Adrenal gland (tissue), 12 donors: Measurements from ENCODE around the gene AUTS2. TPM values are rescaled to one million over a fixed set of nuclear protein-coding genes. Genes with fewer than 3 reads are reported as not detected.

Experiments used
- DNase-seq, 7 donors: peaks; one replicate each; pipeline ENCODE4 v3.0.0-alpha.2; 2019 to 2020
- H3K27ac ChIP-seq, 5 donors: fragments of 200-600 bp; sonication (generic) in 4 of 5; 1 replicate in 3 of 5; 2 replicates in 2 of 5; pipeline versions ENCODE4 v1.5.1 to v1.8.0; 2016 to 2020; ENCODE audit warnings: mild to moderate bottlenecking in 1 of 5
- H3K27me3 ChIP-seq: fragments of 200-600 bp; 2 replicates; pipeline ENCODE4 v1.8.0; 2021
- H3K36me3 ChIP-seq, 2 donors: fragments of 200-600 bp; replicated peaks in 1 of 2; 1 replicate in 1 of 2; 2 replicates in 1 of 2; pipeline versions ENCODE4 v1.5.1 to v1.8.0; 2018 to 2022
- H3K4me1 ChIP-seq, 2 donors: fragments of 200-600 bp; replicated peaks in 1 of 2; 1 replicate in 1 of 2; 2 replicates in 1 of 2; pipeline versions ENCODE4 v1.5.1 to v1.8.0; 2018 to 2021
- H3K4me3 ChIP-seq, 4 donors: fragments of 200-600 bp; sonication (generic) in 3 of 4; one replicate each; pipeline ENCODE4 v1.5.1; 2016 to 2018
- H3K9me3 ChIP-seq, 3 donors: fragments of 200-600 bp; sonication (generic) in 1 of 3; replicated peaks in 1 of 3; 1 replicate in 2 of 3; 2 replicates in 1 of 3; pipeline versions ENCODE4 v1.5.1 to v1.8.0; 2016 to 2021
- POLR2A ChIP-seq, 2 donors: fragments of 450-650 bp; IDR thresholded peaks; one replicate each; pipeline ENCODE4 v1.6.1; 2017; ENCODE audit warnings: antibody characterized with exemption in 2 of 2, mild to moderate bottlenecking in 2 of 2, moderate library complexity in 1 of 2
- WGBS, 4 donors: extraction: QIAGEN DNeasy Blood & Tissue Kit in 2 of 4; methylation state at CpG; one replicate each; pipeline versions ENCODE4 v1.1.5 to v1.1.7; 2013 to 2017; 5-methylcytosine and 5-hydroxymethylcytosine counted together
- intact Hi-C, 2 donors: fragments of 100-400 bp; cut with DNase I; formaldehyde crosslinking; loops; one replicate each; pipeline versions ENCODE4 v1.14.1 to v1.15.0; 2022 to 2023
- polyA plus RNA-seq, 3 donors: library from polyadenylated mRNA; stranded (reverse); fragments of 200-250 nt in 2 of 3; fragments of 350-450 nt in 1 of 3; fragmentation: Illumina TruSeq in 1 of 3; extraction: RNeasy Lipid Tissue Mini Kit (QIAGEN cat#74804) in 1 of 3; gene quantifications; one replicate each; pipeline ENCODE4 v1.2.3, GENCODE V29; 2013 to 2014
- total RNA-seq, 9 donors: library from RNA; depleted of rRNA in 4 of 9; stranded (reverse); fragments of >200 nt in 4 of 9; fragments of 120-200 nt in 1 of 9; fragmentation: NEBNext Ultra II Directional in 1 of 9; extraction: Animal tissue kit (Norgen Biotek cat#: 25700) in 1 of 9; gene quantifications; one replicate each; pipeline versions ENCODE4 v1.1.0 to v1.2.4, GENCODE V29; 2013 to 2023
- TF ChIP-seq, protein P1 (sequence below), 6 experiments: fragments of 450-650 bp in 4 of 6; fragments of 200-600 bp in 2 of 6; sonication (generic) in 1 of 6; IDR thresholded peaks; 1 replicate in 5 of 6; 2 replicates in 1 of 6; pipeline versions ENCODE4 v1.5.1 to v1.8.0; 2016 to 2021; ENCODE audit warnings: antibody characterized with exemption in 6 of 6, mild to moderate bottlenecking in 2 of 6, moderate library complexity in 1 of 6
- donor health status: healthy with polysubstance abuse.
- donor health status: Bipolar disorder and iron deficiency.
- donor health status: DM: yes; HTN: yes; CAD: no.
- donor health status: DM: no; HTN: no; CAD: no.
- donor health status: DM: no; HTN: no; CAD: no.
- donor health status: DM: yes; HTN: yes; CAD: no.

Gene AUTS2
- total and polyA plus RNA-seq, 12 donors: 6.4 to 44.0 (median 15.2) TPM

- Histone ChIP-seq H3K4me3 (no peak overlapping the region), H3K36me3 (no peaks in the 10 kb centered on the region), H3K27ac (no peak overlapping the region), H3K4me1 (no peaks in the 10 kb centered on the region), H3K9me3 (no peaks in the 10 kb centered on the region), H3K27me3 (no peaks in the 10 kb centered on the region)
- intact Hi-C loops: no loop called here
- WGBS, 4 donors: 88 to 94% (median 92%) methylated on average over 1 of the region's 1 CpG
- TF ChIP-seq POLR2A (IDR thresholded peaks at IDR 0.05): no peak
- TF ChIP-seq, protein P1, sequence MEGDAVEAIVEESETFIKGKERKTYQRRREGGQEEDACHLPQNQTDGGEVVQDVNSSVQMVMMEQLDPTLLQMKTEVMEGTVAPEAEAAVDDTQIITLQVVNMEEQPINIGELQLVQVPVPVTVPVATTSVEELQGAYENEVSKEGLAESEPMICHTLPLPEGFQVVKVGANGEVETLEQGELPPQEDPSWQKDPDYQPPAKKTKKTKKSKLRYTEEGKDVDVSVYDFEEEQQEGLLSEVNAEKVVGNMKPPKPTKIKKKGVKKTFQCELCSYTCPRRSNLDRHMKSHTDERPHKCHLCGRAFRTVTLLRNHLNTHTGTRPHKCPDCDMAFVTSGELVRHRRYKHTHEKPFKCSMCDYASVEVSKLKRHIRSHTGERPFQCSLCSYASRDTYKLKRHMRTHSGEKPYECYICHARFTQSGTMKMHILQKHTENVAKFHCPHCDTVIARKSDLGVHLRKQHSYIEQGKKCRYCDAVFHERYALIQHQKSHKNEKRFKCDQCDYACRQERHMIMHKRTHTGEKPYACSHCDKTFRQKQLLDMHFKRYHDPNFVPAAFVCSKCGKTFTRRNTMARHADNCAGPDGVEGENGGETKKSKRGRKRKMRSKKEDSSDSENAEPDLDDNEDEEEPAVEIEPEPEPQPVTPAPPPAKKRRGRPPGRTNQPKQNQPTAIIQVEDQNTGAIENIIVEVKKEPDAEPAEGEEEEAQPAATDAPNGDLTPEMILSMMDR (IDR thresholded peaks at IDR 0.05): no peak
- DNase-seq: no peak
These were observed 720.2 kb downstream of the AUTS2 start for GRCh38 chr7:70318511-70318910.

GRCh38 chr7:70319057-70319456, 720.8 kb downstream of the AUTS2 start:
- intact Hi-C loops: no loop called here
- 86 to 91% (median 89%) methylated on average over 2 of the region's 2 CpGs for WGBS, 4 donors
- Histone ChIP-seq H3K27me3 (no peaks in the 10 kb centered on the region), H3K9me3 (no peaks in the 10 kb centered on the region), H3K4me1 (no peaks in the 10 kb centered on the region), H3K27ac (no peak overlapping the region), H3K4me3 (no peak overlapping the region), H3K36me3 (no peaks in the 10 kb centered on the region)
- TF ChIP-seq, protein P1 (IDR thresholded peaks at IDR 0.05): no peak
- TF ChIP-seq POLR2A (IDR thresholded peaks at IDR 0.05): no peak
- DNase-seq: no peak

DNA sequence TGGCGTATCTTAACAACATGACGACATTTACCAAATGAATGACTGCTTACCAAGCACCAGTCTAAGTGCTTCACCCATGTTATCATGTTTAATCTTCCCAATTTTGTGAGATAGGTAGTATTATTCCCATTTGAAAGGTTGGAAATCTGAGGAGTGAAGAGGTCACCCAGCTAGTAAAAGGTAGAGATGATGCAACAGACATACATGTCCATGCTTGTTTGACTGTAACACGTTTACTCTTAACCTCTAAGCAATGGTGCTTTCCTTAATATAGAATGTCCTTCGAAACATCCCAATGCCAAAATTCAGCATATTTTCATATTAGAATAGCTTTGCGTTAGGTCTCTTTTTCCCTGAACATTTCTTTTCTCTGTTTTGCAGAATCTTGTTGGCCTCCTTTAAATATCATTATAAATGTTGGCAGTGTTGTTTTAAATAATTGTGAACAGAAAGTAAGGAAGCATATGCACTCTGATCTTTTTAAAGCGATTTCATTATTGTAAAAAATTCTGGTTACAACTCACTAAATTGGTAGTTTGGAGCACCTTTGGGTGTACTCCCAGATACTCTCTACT, 722.8 kb downstream of the AUTS2 start:
- no peaks in the 10 kb centered on the region for H3K27me3 ChIP-seq
- no peaks in the 10 kb centered on the region for H3K36me3 ChIP-seq
- TF ChIP-seq, protein P1 (IDR thresholded peaks at IDR 0.05): no peak
- TF ChIP-seq POLR2A (IDR thresholded peaks at IDR 0.05): no peak
- H3K27ac ChIP-seq: no peak overlapping the region
- no peaks in the 10 kb centered on the region for H3K9me3 ChIP-seq
- no peak overlapping the region for H3K4me3 ChIP-seq
- WGBS, 4 donors: 93 to 95% (median 94%) methylated on average over 6 of the region's 6 CpGs
- no peak for DNase-seq
- intact Hi-C loops: no loop called here
- H3K4me1 ChIP-seq: no peaks in the 10 kb centered on the region

DNA sequence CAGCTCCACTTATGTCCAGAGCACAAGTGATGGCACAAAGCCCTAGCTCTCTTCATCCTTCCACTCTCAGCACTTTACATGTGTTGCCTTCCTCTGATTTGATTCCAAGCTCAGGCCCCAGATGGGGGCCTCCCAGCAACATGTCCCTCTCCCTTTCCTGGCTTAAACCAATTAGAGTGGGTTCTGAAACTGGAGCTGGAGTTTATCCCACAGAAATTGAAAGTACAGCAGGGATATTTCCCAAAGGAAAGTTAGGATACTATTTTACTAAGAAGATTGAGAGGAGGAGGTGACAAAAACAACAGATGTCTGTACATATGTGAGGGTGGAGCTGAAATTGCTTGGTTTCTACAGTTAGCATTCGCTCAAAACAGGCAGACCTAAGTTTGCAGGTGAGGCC, 724.6 kb downstream of the AUTS2 start:
- intact Hi-C loops: no loop called here
- Histone ChIP-seq H3K4me1 (no peaks in the 10 kb centered on the region), H3K36me3 (no peaks in the 10 kb centered on the region), H3K27me3 (no peaks in the 10 kb centered on the region), H3K27ac (no peak overlapping the region), H3K9me3 (no peaks in the 10 kb centered on the region), H3K4me3 (no peak overlapping the region)
- TF ChIP-seq, protein P1 (IDR thresholded peaks at IDR 0.05): no peak
- no peak for TF ChIP-seq POLR2A (IDR thresholded peaks at IDR 0.05)
- DNase-seq: no peak
- WGBS, 4 donors: 87 to 93% (median 89%) methylated on average over 1 of the region's 1 CpG
